Measurements from ENCODE around the gene MAP4K4. TPM values are rescaled to one million over a fixed set of nuclear protein-coding genes. Genes with fewer than 3 reads are reported as not detected.

Gene MAP4K4
- total and polyA plus RNA-seq, 3 experiments from 2014 or later, result 13.5 to 36.0 (median 30.8) TPM

GRCh38 chr2:101735166-101735533 lies 37.6 kb downstream of the MAP4K4 start:
- CTCF ChIA-PET, result interaction anchor here (1.9 kb wide), 1 partner anchor 10 kb away, joined by 6 read pairs; no protein-coding TSS in a partner anchor
- no peaks in the 10 kb centered on the region for H3K27me3 ChIP-seq (ENCODE audit: insufficient read depth, low read length, poor library complexity, severe bottlenecking)
- H3K9me3 ChIP-seq (ENCODE audit: low read length), result no peaks in the 10 kb centered on the region
- peaks cover 64% of the 10 kb centered on the region for H3K4me1 ChIP-seq (ENCODE audit: insufficient read depth, low read length)
- H3K27ac Mint-ChIP-seq, result peak overlapping the region in 5 of 8 donors; percentile 16 to 64 (median 38)
- DNase-seq, result no peak
- peaks cover 69 to 91% (median 85%) of the 10 kb centered on the region in 3 donors for H3K4me1 Mint-ChIP-seq
- H3K36me3 Mint-ChIP-seq, result peaks cover 0 to 4% (median 0%) of the 10 kb centered on the region in 3 donors
- H3K36me3 ChIP-seq (ENCODE audit: insufficient read depth, low read length), result no peaks in the 10 kb centered on the region
- H3K27me3 Mint-ChIP-seq, result no peaks in the 10 kb centered on the region
- POLR2A ChIA-PET, result no interaction called here
- no peak overlapping the region for H3K4me3 ChIP-seq (ENCODE audit: low read length)
- H3K4me3 Mint-ChIP-seq, result peak overlapping the region in 1 of 7 donors; percentile 33
- no peaks in the 10 kb centered on the region for H3K9me3 Mint-ChIP-seq
- H3K27ac ChIP-seq (ENCODE audit: low read depth, low read length), result no peak overlapping the region

GRCh38 chr2:101736233-101736632 lies 38.7 kb downstream of the MAP4K4 start:
- H3K9me3 Mint-ChIP-seq, result no peaks in the 10 kb centered on the region
- H3K4me1 Mint-ChIP-seq, result peaks cover 72 to 94% (median 89%) of the 10 kb centered on the region in 3 donors
- Histone ChIP-seq H3K27ac (ENCODE audit: low read depth, low read length) (no peak overlapping the region), H3K36me3 (ENCODE audit: insufficient read depth, low read length) (no peaks in the 10 kb centered on the region), H3K27me3 (ENCODE audit: insufficient read depth, low read length, poor library complexity, severe bottlenecking) (no peaks in the 10 kb centered on the region), H3K4me1 (ENCODE audit: insufficient read depth, low read length) (peaks cover 63% of the 10 kb centered on the region), H3K9me3 (ENCODE audit: low read length) (no peaks in the 10 kb centered on the region), H3K4me3 (ENCODE audit: low read length) (no peak overlapping the region)
- H3K27me3 Mint-ChIP-seq, result no peaks in the 10 kb centered on the region
- POLR2A ChIA-PET, result no interaction called here
- no peak for DNase-seq
- peak overlapping the region in 1 of 7 donors; percentile 2 for H3K4me3 Mint-ChIP-seq
- CTCF ChIA-PET, result interaction anchor here (1.0 to 1.9 kb wide), 2 partner anchors 9 to 21 kb away, joined by 3 to 6 read pairs; no protein-coding TSS in a partner anchor
- H3K36me3 Mint-ChIP-seq, result peaks cover 0 to 2% (median 0%) of the 10 kb centered on the region in 3 donors
- H3K27ac Mint-ChIP-seq, result peak overlapping the region in 6 of 8 donors; percentile 3 to 80 (median 53)

- H3K4me1 ChIP-seq (ENCODE audit: insufficient read depth, low read length), result peaks cover 66% of the 10 kb centered on the region
- no peaks in the 10 kb centered on the region for H3K9me3 ChIP-seq (ENCODE audit: low read length)
- POLR2A ChIA-PET, result interaction anchor here (0.8 kb wide), 1 partner anchor 40 kb away, joined by 3 read pairs; no protein-coding TSS in a partner anchor
- CTCF ChIA-PET, result interaction anchor here (1.0 to 1.9 kb wide), 2 partner anchors 9 to 20 kb away, joined by 3 to 6 read pairs; no protein-coding TSS in a partner anchor
- H3K4me3 Mint-ChIP-seq, result peak overlapping the region in 3 of 7 donors; percentile 2 to 11 (median 6)
- no peaks in the 10 kb centered on the region for H3K9me3 Mint-ChIP-seq
- H3K27ac Mint-ChIP-seq, result peak overlapping the region in 7 of 8 donors; percentile 8 to 80 (median 24)
- H3K36me3 Mint-ChIP-seq, result peaks cover 0 to 2% (median 0%) of the 10 kb centered on the region in 3 donors
- no peak overlapping the region for H3K4me3 ChIP-seq (ENCODE audit: low read length)
- DNase-seq, result no peak
- H3K36me3 ChIP-seq (ENCODE audit: insufficient read depth, low read length), result no peaks in the 10 kb centered on the region
- H3K27ac ChIP-seq (ENCODE audit: low read depth, low read length), result no peak overlapping the region
- H3K4me1 Mint-ChIP-seq, result peaks cover 75 to 94% (median 91%) of the 10 kb centered on the region in 3 donors
- H3K27me3 Mint-ChIP-seq, result no peaks in the 10 kb centered on the region
- no peaks in the 10 kb centered on the region for H3K27me3 ChIP-seq (ENCODE audit: insufficient read depth, low read length, poor library complexity, severe bottlenecking)
Observed at GRCh38 chr2:101736861-101737291, 39.4 kb downstream of the MAP4K4 start.

GRCh38 chr2:101737478-101738255 lies 40.2 kb downstream of the MAP4K4 start:
- ChIA-PET CTCF (no interaction called here), POLR2A (interaction anchor here (0.8 kb wide), 1 partner anchor 41 kb away, joined by 3 read pairs; no protein-coding TSS in a partner anchor)
- DNase-seq, result no peak
- H3K4me1 Mint-ChIP-seq, result peaks cover 79 to 94% (median 91%) of the 10 kb centered on the region in 3 donors
- Histone ChIP-seq H3K36me3 (ENCODE audit: insufficient read depth, low read length) (no peaks in the 10 kb centered on the region), H3K9me3 (ENCODE audit: low read length) (no peaks in the 10 kb centered on the region), H3K4me1 (ENCODE audit: insufficient read depth, low read length) (peaks cover 66% of the 10 kb centered on the region), H3K27ac (ENCODE audit: low read depth, low read length) (no peak overlapping the region), H3K4me3 (ENCODE audit: low read length) (no peak overlapping the region), H3K27me3 (ENCODE audit: insufficient read depth, low read length, poor library complexity, severe bottlenecking) (no peaks in the 10 kb centered on the region)
- H3K4me3 Mint-ChIP-seq, result peak overlapping the region in 1 of 7 donors; percentile 3
- no peaks in the 10 kb centered on the region for H3K9me3 Mint-ChIP-seq
- H3K27ac Mint-ChIP-seq, result peak overlapping the region in 6 of 8 donors; percentile 20 to 84 (median 62)
- peaks cover 0 to 2% (median 0%) of the 10 kb centered on the region in 3 donors for H3K36me3 Mint-ChIP-seq
- no peaks in the 10 kb centered on the region for H3K27me3 Mint-ChIP-seq

- H3K27me3 ChIP-seq (ENCODE audit: insufficient read depth, low read length, poor library complexity, severe bottlenecking), result no peaks in the 10 kb centered on the region
- no peaks in the 10 kb centered on the region for H3K9me3 ChIP-seq (ENCODE audit: low read length)
- no peaks in the 10 kb centered on the region for H3K36me3 ChIP-seq (ENCODE audit: insufficient read depth, low read length)
- Mint-ChIP-seq H3K36me3 (peaks cover 0 to 1% (median 0%) of the 10 kb centered on the region in 3 donors), H3K4me3 (no peak overlapping the region), H3K27me3 (no peaks in the 10 kb centered on the region), H3K9me3 (no peaks in the 10 kb centered on the region), H3K27ac (peak overlapping the region in 3 of 8 donors; percentile 45 to 81 (median 58)), H3K4me1 (peaks cover 78 to 94% (median 91%) of the 10 kb centered on the region in 3 donors)
- POLR2A ChIA-PET, result no interaction called here
- no peak overlapping the region for H3K27ac ChIP-seq (ENCODE audit: low read depth, low read length)
- CTCF ChIA-PET, result no interaction called here
- H3K4me3 ChIP-seq (ENCODE audit: low read length), result no peak overlapping the region
- peaks cover 64% of the 10 kb centered on the region for H3K4me1 ChIP-seq (ENCODE audit: insufficient read depth, low read length)
- DNase-seq, result no peak
Observed at GRCh38 chr2:101738649-101739048, 41.1 kb downstream of the MAP4K4 start.

DNA sequence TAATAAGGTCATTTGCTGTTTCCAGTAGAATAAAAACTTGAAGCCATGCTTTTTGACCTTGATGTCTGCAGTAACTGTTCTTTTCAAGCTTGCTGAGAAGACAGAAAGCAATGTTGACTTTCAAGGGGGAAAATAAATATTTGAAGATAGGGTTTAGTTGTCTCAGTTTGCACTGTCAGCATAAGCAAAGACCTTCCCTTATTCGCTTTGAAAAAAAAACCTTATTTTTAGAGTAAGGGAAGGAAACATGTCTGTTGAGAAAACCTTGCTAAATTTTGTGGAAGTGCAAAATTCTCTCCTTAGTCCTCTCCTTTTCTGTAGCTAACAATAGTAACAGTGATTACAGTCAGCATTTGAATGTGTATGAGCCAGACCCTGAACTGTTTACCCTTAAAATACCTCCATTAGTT lies 43.1 kb downstream of the MAP4K4 start:
- Histone ChIP-seq H3K4me1 (ENCODE audit: insufficient read depth, low read length) (peaks cover 68% of the 10 kb centered on the region), H3K4me3 (ENCODE audit: low read length) (no peak overlapping the region), H3K36me3 (ENCODE audit: insufficient read depth, low read length) (no peaks in the 10 kb centered on the region), H3K9me3 (ENCODE audit: low read length) (no peaks in the 10 kb centered on the region), H3K27ac (ENCODE audit: low read depth, low read length) (no peak overlapping the region), H3K27me3 (ENCODE audit: insufficient read depth, low read length, poor library complexity, severe bottlenecking) (no peaks in the 10 kb centered on the region)
- ChIA-PET CTCF (no interaction called here), POLR2A (no interaction called here)
- Mint-ChIP-seq H3K4me3 (no peak overlapping the region), H3K27me3 (no peaks in the 10 kb centered on the region), H3K4me1 (peaks cover 81 to 94% (median 92%) of the 10 kb centered on the region in 3 donors), H3K9me3 (no peaks in the 10 kb centered on the region), H3K27ac (no peak overlapping the region), H3K36me3 (peaks cover 0 to 4% (median 0%) of the 10 kb centered on the region in 3 donors)
- DNase-seq, result no peak

GRCh38 chr2:101741775-101742520 lies 44.4 kb downstream of the MAP4K4 start:
- Mint-ChIP-seq H3K27ac (peak overlapping the region in 7 of 8 donors; percentile 24 to 85 (median 63)), H3K4me3 (peak overlapping the region in 4 of 7 donors; percentile 13 to 68 (median 46)), H3K27me3 (no peaks in the 10 kb centered on the region), H3K36me3 (peaks cover 0 to 4% (median 0%) of the 10 kb centered on the region in 3 donors), H3K4me1 (peaks cover 80 to 94% (median 92%) of the 10 kb centered on the region in 3 donors), H3K9me3 (no peaks in the 10 kb centered on the region)
- no peaks in the 10 kb centered on the region for H3K27me3 ChIP-seq (ENCODE audit: insufficient read depth, low read length, poor library complexity, severe bottlenecking)
- no peak overlapping the region for H3K27ac ChIP-seq (ENCODE audit: low read depth, low read length)
- H3K9me3 ChIP-seq (ENCODE audit: low read length), result no peaks in the 10 kb centered on the region
- CTCF ChIA-PET, result no interaction called here
- peaks cover 75% of the 10 kb centered on the region for H3K4me1 ChIP-seq (ENCODE audit: insufficient read depth, low read length)
- H3K4me3 ChIP-seq (ENCODE audit: low read length), result no peak overlapping the region
- POLR2A ChIA-PET, result no interaction called here
- no peak for DNase-seq
- no peaks in the 10 kb centered on the region for H3K36me3 ChIP-seq (ENCODE audit: insufficient read depth, low read length)

Measured in CD8-positive, alpha-beta memory T cell (primary cell).